A549 (cell line): ENCODE data around the gene ACTG2. TPM values are rescaled to one million over a fixed set of nuclear protein-coding genes. Genes with fewer than 3 reads are reported as not detected.

Experiments used
- ATAC-seq, 2 experiments: fragments of 200-7000 bp in 1 of 2; fragments of >200 bp in 1 of 2; cut with Nextera tagmentation in 1 of 2; cut with Tn5 transposase in 1 of 2; 3 replicates each; pipeline versions ENCODE4 v1.8.0 to v1.9.1; 2018 to 2020; ENCODE audit warnings: mild to moderate bottlenecking in 1 of 2, moderate library complexity in 1 of 2
- CTCF ChIA-PET: fragments of 300-600 bp; sonication (Branson Sonifier 250); formaldehyde crosslinking; extraction: SDS; loops from one replicate; lab custom pipeline; 2021; ENCODE audit warnings: antibody characterized with exemption, inconsistent platforms; lab: Yijun Ruan, JAX
- POLR2A ChIA-PET: fragments of 350-600 bp; formaldehyde crosslinking; extraction: SDS; loops from one replicate; lab custom pipeline; 2021; ENCODE audit warnings: antibody characterized with exemption, inconsistent platforms; lab: Yijun Ruan, JAX
- DNase-seq, 2 experiments: peaks; one replicate each; pipeline versions ENCODE4 v3.0.0 to v3.0.0-alpha.2; 2011 to 2016; ENCODE audit warnings: low read depth in 1 of 2, low spot score in 1 of 2
- FAIRE-seq: peaks from 2 replicates; lab custom pipeline; 2011; peaks lifted over from hg19 to GRCh38; lab: Jason Lieb, UNC
- H3K27ac ChIP-seq, 2 experiments: fragments of >200 bp; sonication (Bioruptor Twin); formaldehyde crosslinking; 3 replicates each; pipeline ENCODE4 v1.5.1; 2016 to 2017
- H3K4me1 ChIP-seq: fragments of >200 bp; sonication (Bioruptor Twin); formaldehyde crosslinking; 3 replicates; pipeline ENCODE4 v1.6.1; 2016
- H3K4me2 ChIP-seq: fragments of >200 bp; sonication (Bioruptor Twin); formaldehyde crosslinking; 3 replicates; pipeline ENCODE4 v1.6.1; 2016
- H3K4me3 ChIP-seq: fragments of >200 bp; sonication (Bioruptor Twin); formaldehyde crosslinking; 3 replicates; pipeline ENCODE4 v1.5.1; 2016
- H3K9me3 ChIP-seq: fragments of >200 bp; sonication (Bioruptor Twin); formaldehyde crosslinking; 3 replicates; pipeline ENCODE4 v1.6.1; 2016
- GATA3 ChIP-seq: IDR thresholded peaks from 2 replicates; pipeline ENCODE4 v1.6.1; 2012; ENCODE audit warnings: borderline replicate concordance
- KDM5A ChIP-seq: fragments of 200-600 bp; sonication (generic); IDR thresholded peaks from 2 replicates; pipeline ENCODE4 v1.6.1; 2016; ENCODE audit warnings: antibody characterized with exemption, mild to moderate bottlenecking
- MAZ ChIP-seq: fragments of 150-350 bp; IDR thresholded peaks from 2 replicates; pipeline ENCODE4 v1.6.1; 2014; ENCODE audit warnings: antibody characterized with exemption, low read depth, low read length, borderline replicate concordance
- NR3C1 ChIP-seq: fragments of >200 bp; sonication (Bioruptor Twin); formaldehyde crosslinking; IDR thresholded peaks from 3 replicates; pipeline ENCODE4 v1.6.1; 2017
- PHF8 ChIP-seq: fragments of 200-600 bp; sonication (generic); IDR thresholded peaks from 2 replicates; pipeline ENCODE4 v1.6.1; 2016; ENCODE audit warnings: low read depth, mild to moderate bottlenecking, antibody characterized with exemption, moderate library complexity, borderline replicate concordance
- POLR2AphosphoS2 ChIP-seq: conservative IDR thresholded peaks from 2 replicates; pipeline ENCODE4 v1.6.1; 2012; ENCODE audit warnings: low read length, improper control_type of control experiment, inconsistent platforms
- RAD21 ChIP-seq, 2 experiments: fragments of >200 bp in 1 of 2; sonication (Bioruptor Twin) in 1 of 2; formaldehyde crosslinking in 1 of 2; IDR thresholded peaks in 1 of 2; conservative IDR thresholded peaks in 1 of 2; 2 replicates in 1 of 2; 3 replicates in 1 of 2; pipeline ENCODE4 v1.6.1; 2012 to 2018; ENCODE audit warnings: inconsistent platforms in 1 of 2
- RNF2 ChIP-seq: fragments of 200-600 bp; sonication (generic); IDR thresholded peaks from 2 replicates; pipeline ENCODE4 v1.6.1; 2016; ENCODE audit warnings: low read depth, mild to moderate bottlenecking, antibody characterized with exemption, moderate library complexity, borderline replicate concordance
- SMC3 ChIP-seq: fragments of >200 bp; sonication (Bioruptor Twin); formaldehyde crosslinking; IDR thresholded peaks from 3 replicates; pipeline ENCODE4 v1.6.1; 2018; ENCODE audit warnings: inconsistent platforms
- ZC3H11A ChIP-seq: fragments of 450-650 bp; IDR thresholded peaks from 2 replicates; pipeline ENCODE4 v1.6.1; 2014; ENCODE audit warnings: antibody characterized with exemption, mild to moderate bottlenecking
- WGBS: methylation state at CpG from one replicate; pipeline ENCODE4 v1.1.6; 2017; ENCODE audit errors: missing lambda C conversion rate; 5-methylcytosine and 5-hydroxymethylcytosine counted together
- polyA plus RNA-seq, 4 experiments: library from polyadenylated mRNA; depleted of rRNA in 3 of 4; stranded (reverse); fragments of >200 nt; fragmentation: RNase III in 1 of 4; extraction: RNeasy Plus Mini Kit Qiagen cat#74134 plus additional on column Dnase treatment in 1 of 4; gene quantifications; 2 replicates in 3 of 4; 3 replicates in 1 of 4; pipeline ENCODE4 v1.2.3, GENCODE V29; 2011 to 2017
- TF ChIP-seq, protein P1 (sequence below): fragments of 450-650 bp; IDR thresholded peaks from 2 replicates; pipeline ENCODE4 v1.6.1; 2014; ENCODE audit warnings: antibody characterized with exemption
- TF ChIP-seq, protein P2 (sequence below): IDR thresholded peaks from 2 replicates; pipeline ENCODE4 v1.6.1; 2012
- TF ChIP-seq, protein P3 (sequence below): IDR thresholded peaks from 2 replicates; pipeline ENCODE4 v1.6.1; 2012; ENCODE audit warnings: low read depth, borderline replicate concordance
- TF ChIP-seq, protein P4 (sequence below): fragments of 150-350 bp; IDR thresholded peaks from 2 replicates; pipeline ENCODE4 v1.6.1; 2014; ENCODE audit warnings: low read depth, mild to moderate bottlenecking, low read length
- TF ChIP-seq, protein P5 (sequence below): fragments of >200 bp; sonication (Bioruptor Twin); formaldehyde crosslinking; IDR thresholded peaks from 3 replicates; pipeline ENCODE4 v1.6.1; 2016
- TF ChIP-seq, protein P6 (sequence below): fragments of >200 bp; sonication (Bioruptor Twin); formaldehyde crosslinking; IDR thresholded peaks from 3 replicates; pipeline ENCODE4 v1.5.1; 2016
- TF ChIP-seq, protein P7 (sequence below): fragments of 250-450 bp; sonication (Bioruptor Pico); IDR thresholded peaks from 2 replicates; pipeline ENCODE4 v1.5.0; 2020; ENCODE audit warnings: low read depth, mild to moderate bottlenecking, moderate library complexity

ACTG2 gene
- polyA plus RNA-seq, 2 of the 4 experiments (the other 2 are of a cell fraction), result 0.04 to 0.26 TPM

DNA sequence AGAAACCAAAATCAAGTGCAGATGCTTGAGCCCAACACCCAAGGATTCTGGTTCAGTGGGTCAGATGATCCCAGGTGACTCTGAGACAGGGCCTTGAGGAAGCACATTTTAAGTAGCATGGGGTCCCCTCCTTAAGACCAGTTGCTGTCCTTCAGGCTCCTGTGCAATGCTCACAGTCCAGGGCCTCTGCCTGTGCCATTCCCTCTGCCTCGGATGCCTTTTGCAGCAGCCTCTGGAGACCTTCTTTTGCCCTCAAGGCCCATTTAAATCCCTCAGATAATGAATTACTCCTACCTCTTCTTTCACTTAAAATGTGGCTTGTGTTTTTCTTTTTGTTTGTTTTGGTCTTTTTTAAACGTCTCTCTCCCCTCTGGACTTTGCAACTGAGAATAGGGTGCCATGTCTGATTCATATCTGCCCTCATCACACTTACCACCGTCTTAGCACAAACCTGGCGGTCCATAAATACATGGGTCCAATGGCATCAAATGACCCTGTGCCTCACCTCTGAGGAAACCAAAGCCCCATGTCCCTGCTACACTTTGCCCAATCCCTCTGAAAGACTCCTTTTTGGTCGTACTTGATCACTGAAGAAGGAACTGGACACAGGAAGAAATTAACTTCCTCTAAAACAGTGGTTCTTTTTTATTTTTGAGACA, 14.2 kb downstream of the ACTG2 start (continued):
- no peak for TF ChIP-seq GATA3
- TF ChIP-seq ZC3H11A, result no peak
- no peak for TF ChIP-seq PHF8
- TF ChIP-seq RNF2, result no peak
- no peak for TF ChIP-seq NR3C1
- no peak for TF ChIP-seq RAD21 (conservative IDR thresholded peaks at IDR 0.05 in 1 of 2, IDR thresholded peaks at IDR 0.05 in 1 of 2)

DNA sequence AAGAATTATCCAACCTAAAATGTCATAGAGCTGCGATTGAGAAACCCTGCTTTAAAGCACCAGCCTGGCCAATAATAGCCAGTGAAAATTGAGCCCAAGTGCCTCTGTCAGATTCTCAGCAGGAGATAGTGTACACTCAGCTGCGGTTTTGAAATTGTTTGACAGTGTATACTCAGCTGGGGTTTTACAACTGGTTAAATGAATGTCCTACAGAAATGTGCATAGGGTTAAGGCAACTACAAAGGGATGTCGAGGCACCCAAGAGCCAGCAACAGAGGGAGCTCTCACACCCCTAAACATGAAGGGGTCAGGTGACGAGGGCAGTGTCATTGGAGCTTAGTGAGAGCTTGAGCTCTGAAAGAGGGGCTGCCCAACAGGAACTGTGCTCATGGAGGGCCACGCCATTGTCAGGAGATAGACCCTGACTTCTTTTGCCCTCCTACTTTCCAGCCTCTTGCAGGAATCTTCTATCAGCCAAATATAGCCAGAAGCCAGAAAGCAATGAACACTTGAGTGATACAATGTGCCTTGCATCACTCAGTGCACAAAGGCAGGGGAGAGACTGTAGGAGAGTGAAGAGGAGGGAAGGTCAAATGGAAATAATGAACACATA, 15.1 kb downstream of the ACTG2 start:
- no peak overlapping the region for H3K4me2 ChIP-seq
- WGBS, result 45% methylated on average over 5 of the region's 5 CpGs
- no peaks in the 10 kb centered on the region for H3K4me1 ChIP-seq
- TF ChIP-seq, protein P1, sequence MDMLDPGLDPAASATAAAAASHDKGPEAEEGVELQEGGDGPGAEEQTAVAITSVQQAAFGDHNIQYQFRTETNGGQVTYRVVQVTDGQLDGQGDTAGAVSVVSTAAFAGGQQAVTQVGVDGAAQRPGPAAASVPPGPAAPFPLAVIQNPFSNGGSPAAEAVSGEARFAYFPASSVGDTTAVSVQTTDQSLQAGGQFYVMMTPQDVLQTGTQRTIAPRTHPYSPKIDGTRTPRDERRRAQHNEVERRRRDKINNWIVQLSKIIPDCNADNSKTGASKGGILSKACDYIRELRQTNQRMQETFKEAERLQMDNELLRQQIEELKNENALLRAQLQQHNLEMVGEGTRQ, result no peak
- TF ChIP-seq RAD21 (conservative IDR thresholded peaks at IDR 0.05 in 1 of 2, IDR thresholded peaks at IDR 0.05 in 1 of 2), result peak in 1 of 2 experiments; percentile 44; a peak in 2 of 5 replicates
- FAIRE-seq, result no peak
- H3K9me3 ChIP-seq, result no peaks in the 10 kb centered on the region
- ChIA-PET CTCF (interaction anchor here (1.0 to 1.6 kb wide), 3 partner anchors 9 to 84 kb away, joined by 3 to 5 read pairs (median 3); no protein-coding TSS in a partner anchor), POLR2A (no interaction called here)
- DNase-seq, result peak in 1 of 2 experiments; percentile 33
- H3K27ac ChIP-seq, result no peak overlapping the region
- ATAC-seq, result peak; percentile 73 to 80; a peak in 5 of 6 replicates
- no peak overlapping the region for H3K4me3 ChIP-seq

DNA sequence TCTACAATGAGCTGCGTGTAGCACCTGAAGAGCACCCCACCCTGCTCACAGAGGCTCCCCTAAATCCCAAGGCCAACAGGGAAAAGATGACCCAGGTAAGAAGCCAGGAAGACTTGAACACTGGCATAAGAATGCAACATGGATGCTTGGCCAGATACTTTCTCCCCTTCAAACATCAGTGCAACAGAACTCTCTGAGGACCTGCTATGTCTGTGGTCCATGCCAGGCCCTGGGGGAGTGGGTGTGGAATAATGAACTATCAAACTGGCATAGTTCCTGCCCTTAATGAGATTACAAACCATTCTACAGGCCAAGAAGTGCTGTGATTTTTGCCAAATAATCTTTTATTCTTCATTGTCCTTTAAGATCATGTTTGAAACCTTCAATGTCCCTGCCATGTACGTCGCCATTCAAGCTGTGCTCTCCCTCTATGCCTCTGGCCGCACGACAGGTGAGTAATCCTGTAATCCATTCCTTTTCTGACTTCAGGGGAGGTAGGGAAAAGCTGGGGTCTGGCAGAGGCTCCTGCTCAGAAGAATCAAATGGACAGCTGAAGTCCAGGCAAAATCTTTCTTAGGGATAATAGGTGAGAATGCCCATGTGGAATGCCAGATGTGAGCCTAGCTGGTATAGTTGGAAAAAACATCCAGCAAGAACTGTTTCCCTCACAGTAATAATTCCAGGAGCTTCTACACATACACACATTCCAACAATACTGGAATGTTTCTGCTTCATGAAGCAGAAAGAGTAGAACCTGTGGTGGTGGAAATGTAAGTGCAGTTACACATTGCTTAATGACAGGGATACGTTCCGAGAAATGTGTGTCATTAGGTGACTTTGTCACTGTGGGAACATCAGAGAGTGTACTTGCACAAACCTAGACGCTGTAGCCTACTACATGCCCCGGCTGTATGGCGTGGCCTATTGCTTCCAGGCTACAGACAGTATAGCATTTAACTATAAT, 16.2 kb downstream of the ACTG2 start:
- Histone ChIP-seq H3K9me3 (no peaks in the 10 kb centered on the region), H3K4me3 (no peak overlapping the region), H3K4me2 (no peak overlapping the region), H3K27ac (no peak overlapping the region)
- POLR2A ChIA-PET, result no interaction called here
- WGBS, result 81% methylated on average over 10 of the region's 10 CpGs
- CTCF ChIA-PET, result interaction anchor here (1.0 to 1.1 kb wide), 3 partner anchors 12 to 239 kb away, joined by 3 read pairs; no protein-coding TSS in a partner anchor
- TF ChIP-seq, protein P2, sequence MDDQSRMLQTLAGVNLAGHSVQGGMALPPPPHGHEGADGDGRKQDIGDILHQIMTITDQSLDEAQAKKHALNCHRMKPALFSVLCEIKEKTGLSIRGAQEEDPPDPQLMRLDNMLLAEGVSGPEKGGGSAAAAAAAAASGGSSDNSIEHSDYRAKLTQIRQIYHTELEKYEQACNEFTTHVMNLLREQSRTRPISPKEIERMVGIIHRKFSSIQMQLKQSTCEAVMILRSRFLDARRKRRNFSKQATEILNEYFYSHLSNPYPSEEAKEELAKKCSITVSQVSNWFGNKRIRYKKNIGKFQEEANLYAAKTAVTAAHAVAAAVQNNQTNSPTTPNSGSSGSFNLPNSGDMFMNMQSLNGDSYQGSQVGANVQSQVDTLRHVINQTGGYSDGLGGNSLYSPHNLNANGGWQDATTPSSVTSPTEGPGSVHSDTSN, result no peak
- TF ChIP-seq, all 56 proteins: peak for 0
- H3K4me1 ChIP-seq, result no peaks in the 10 kb centered on the region
- ATAC-seq (no peak; a peak in 1 of 6 replicates), FAIRE-seq (no peak), DNase-seq (no peak)

DNA sequence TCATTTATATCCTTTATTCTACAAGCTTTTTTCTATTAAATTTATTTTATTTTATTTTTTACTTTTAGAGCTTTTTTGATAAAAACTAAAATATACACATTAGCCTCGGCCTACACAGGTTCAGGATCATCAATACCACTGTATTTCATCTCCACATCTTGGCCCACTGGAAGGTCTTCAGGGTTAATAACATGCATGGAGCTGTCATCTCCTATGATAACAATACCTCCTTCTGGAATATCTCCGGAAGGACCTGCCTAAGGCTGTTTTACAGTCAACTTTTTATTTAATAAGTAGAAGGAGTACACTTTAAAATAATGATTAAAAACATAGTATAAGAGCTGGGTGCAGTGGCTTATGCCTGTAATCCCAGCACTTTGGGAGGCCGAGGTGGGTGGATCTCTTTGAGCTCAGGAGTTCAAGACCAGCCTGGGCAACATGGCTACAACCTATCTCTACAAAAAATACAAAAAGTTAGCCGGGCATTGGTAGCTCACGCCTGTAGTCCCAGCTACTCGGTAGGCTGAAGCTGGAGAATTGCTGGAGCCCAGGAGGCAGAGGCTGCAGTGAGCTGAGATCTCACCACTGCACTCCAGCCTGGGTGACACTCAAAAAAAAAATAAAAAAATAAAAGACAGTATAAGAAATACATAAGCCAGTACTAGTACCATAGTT, 18.2 kb downstream of the ACTG2 start:
- Histone ChIP-seq H3K4me3 (no peak overlapping the region), H3K4me2 (no peak overlapping the region), H3K27ac (no peak overlapping the region), H3K4me1 (no peaks in the 10 kb centered on the region), H3K9me3 (no peaks in the 10 kb centered on the region)
- POLR2A ChIA-PET, result no interaction called here
- DNase-seq (no peak), FAIRE-seq (no peak), ATAC-seq (no peak)
- CTCF ChIA-PET, result interaction anchor here (0.7 to 2.6 kb wide), 7 partner anchors 11 to 338 kb away, joined by 3 to 13 read pairs (median 4); no protein-coding TSS in a partner anchor
- WGBS, result 61% methylated on average over 6 of the region's 6 CpGs
- TF ChIP-seq, protein P3, sequence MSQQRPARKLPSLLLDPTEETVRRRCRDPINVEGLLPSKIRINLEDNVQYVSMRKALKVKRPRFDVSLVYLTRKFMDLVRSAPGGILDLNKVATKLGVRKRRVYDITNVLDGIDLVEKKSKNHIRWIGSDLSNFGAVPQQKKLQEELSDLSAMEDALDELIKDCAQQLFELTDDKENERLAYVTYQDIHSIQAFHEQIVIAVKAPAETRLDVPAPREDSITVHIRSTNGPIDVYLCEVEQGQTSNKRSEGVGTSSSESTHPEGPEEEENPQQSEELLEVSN, result no peak
- TF ChIP-seq, protein P4, sequence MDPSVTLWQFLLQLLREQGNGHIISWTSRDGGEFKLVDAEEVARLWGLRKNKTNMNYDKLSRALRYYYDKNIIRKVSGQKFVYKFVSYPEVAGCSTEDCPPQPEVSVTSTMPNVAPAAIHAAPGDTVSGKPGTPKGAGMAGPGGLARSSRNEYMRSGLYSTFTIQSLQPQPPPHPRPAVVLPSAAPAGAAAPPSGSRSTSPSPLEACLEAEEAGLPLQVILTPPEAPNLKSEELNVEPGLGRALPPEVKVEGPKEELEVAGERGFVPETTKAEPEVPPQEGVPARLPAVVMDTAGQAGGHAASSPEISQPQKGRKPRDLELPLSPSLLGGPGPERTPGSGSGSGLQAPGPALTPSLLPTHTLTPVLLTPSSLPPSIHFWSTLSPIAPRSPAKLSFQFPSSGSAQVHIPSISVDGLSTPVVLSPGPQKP, result no peak
- TF ChIP-seq, protein P5, sequence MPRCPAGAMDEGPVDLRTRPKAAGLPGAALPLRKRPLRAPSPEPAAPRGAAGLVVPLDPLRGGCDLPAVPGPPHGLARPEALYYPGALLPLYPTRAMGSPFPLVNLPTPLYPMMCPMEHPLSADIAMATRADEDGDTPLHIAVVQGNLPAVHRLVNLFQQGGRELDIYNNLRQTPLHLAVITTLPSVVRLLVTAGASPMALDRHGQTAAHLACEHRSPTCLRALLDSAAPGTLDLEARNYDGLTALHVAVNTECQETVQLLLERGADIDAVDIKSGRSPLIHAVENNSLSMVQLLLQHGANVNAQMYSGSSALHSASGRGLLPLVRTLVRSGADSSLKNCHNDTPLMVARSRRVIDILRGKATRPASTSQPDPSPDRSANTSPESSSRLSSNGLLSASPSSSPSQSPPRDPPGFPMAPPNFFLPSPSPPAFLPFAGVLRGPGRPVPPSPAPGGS, result no peak
- TF ChIP-seq MAZ, result no peak
- TF ChIP-seq KDM5A, result no peak
- no peak for TF ChIP-seq SMC3
- TF ChIP-seq, protein P6, sequence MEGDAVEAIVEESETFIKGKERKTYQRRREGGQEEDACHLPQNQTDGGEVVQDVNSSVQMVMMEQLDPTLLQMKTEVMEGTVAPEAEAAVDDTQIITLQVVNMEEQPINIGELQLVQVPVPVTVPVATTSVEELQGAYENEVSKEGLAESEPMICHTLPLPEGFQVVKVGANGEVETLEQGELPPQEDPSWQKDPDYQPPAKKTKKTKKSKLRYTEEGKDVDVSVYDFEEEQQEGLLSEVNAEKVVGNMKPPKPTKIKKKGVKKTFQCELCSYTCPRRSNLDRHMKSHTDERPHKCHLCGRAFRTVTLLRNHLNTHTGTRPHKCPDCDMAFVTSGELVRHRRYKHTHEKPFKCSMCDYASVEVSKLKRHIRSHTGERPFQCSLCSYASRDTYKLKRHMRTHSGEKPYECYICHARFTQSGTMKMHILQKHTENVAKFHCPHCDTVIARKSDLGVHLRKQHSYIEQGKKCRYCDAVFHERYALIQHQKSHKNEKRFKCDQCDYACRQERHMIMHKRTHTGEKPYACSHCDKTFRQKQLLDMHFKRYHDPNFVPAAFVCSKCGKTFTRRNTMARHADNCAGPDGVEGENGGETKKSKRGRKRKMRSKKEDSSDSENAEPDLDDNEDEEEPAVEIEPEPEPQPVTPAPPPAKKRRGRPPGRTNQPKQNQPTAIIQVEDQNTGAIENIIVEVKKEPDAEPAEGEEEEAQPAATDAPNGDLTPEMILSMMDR, result no peak
- no peak for TF ChIP-seq POLR2AphosphoS2
- TF ChIP-seq, protein P7, sequence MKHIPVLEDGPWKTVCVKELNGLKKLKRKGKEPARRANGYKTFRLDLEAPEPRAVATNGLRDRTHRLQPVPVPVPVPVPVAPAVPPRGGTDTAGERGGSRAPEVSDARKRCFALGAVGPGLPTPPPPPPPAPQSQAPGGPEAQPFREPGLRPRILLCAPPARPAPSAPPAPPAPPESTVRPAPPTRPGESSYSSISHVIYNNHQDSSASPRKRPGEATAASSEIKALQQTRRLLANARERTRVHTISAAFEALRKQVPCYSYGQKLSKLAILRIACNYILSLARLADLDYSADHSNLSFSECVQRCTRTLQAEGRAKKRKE (CRISPR knock-in tag), result no peak
